ENCODE data around the gene ZBTB20.

The ZBTB20 gene

GRCh38 chr3:115062009-115062408, 85.1 kb downstream of the ZBTB20 start:
- DNase-seq: no peak
- no peaks in the 10 kb centered on the region for H4K20me1 ChIP-seq (ENCODE audit: insufficient read depth, low read length)
- H3K9me2 ChIP-seq (replicated peaks; ENCODE audit: insufficient read depth, low read length): no peaks in the 10 kb centered on the region
- no peak overlapping the region for H2AFZ ChIP-seq (ENCODE audit: low read length)
- H3K4me1 ChIP-seq (ENCODE audit: low read length): no peaks in the 10 kb centered on the region
- no peaks in the 10 kb centered on the region for H3K79me2 ChIP-seq (ENCODE audit: low read length)
- no peak overlapping the region for H3K27ac ChIP-seq (ENCODE audit: low read length)
- no peak overlapping the region for H3K4me2 ChIP-seq (ENCODE audit: low read depth, low read length)
- no peaks in the 10 kb centered on the region for H3K9me3 ChIP-seq (replicated peaks; ENCODE audit: insufficient read depth, low read length)
- no peaks in the 10 kb centered on the region for H3K36me3 ChIP-seq (replicated peaks; ENCODE audit: insufficient read depth, low read length)
- no peak for TF ChIP-seq EZH2phosphoT487 (IDR thresholded peaks at IDR 0.05; ENCODE audit: low read length)
- TF ChIP-seq EZH2 (optimal IDR thresholded peaks at IDR 0.05; ENCODE audit: low read depth, low read length): no peak
- TF ChIP-seq, protein P1, sequence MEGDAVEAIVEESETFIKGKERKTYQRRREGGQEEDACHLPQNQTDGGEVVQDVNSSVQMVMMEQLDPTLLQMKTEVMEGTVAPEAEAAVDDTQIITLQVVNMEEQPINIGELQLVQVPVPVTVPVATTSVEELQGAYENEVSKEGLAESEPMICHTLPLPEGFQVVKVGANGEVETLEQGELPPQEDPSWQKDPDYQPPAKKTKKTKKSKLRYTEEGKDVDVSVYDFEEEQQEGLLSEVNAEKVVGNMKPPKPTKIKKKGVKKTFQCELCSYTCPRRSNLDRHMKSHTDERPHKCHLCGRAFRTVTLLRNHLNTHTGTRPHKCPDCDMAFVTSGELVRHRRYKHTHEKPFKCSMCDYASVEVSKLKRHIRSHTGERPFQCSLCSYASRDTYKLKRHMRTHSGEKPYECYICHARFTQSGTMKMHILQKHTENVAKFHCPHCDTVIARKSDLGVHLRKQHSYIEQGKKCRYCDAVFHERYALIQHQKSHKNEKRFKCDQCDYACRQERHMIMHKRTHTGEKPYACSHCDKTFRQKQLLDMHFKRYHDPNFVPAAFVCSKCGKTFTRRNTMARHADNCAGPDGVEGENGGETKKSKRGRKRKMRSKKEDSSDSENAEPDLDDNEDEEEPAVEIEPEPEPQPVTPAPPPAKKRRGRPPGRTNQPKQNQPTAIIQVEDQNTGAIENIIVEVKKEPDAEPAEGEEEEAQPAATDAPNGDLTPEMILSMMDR (IDR thresholded peaks at IDR 0.05; ENCODE audit: low read length): no peak
- H3K9ac ChIP-seq (ENCODE audit: low read length): no peak overlapping the region
- no peak overlapping the region for H3K4me3 ChIP-seq (ENCODE audit: low read length)
- H3K27me3 ChIP-seq (replicated peaks; ENCODE audit: insufficient read depth, low read length): no peaks in the 10 kb centered on the region
- no peaks in the 10 kb centered on the region for H3F3A ChIP-seq (ENCODE audit: insufficient read depth, low read length)

DNA sequence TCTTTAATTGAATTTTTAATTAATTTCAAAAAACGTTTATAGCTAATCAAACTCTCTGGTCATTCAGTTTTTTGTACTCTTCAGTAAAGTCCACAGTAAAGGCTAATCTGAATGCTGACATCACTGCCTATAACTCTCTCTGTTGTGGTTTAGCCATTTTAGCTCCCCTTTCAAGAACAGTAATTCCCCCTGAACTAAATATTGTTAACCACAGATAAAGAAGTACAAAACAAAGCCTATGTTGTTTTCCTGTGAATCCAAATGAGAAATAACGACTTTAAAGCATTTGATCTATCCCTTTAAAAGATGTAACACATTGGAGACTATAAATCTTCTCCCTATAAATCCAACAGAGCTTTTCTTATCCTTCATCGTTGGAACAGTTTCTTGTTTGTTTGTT, 94.2 kb downstream of the ZBTB20 start:
- no peaks in the 10 kb centered on the region for H3K9me2 ChIP-seq (replicated peaks; ENCODE audit: insufficient read depth, low read length)
- no peaks in the 10 kb centered on the region for H3K36me3 ChIP-seq (replicated peaks; ENCODE audit: insufficient read depth, low read length)
- H3K4me3 ChIP-seq (ENCODE audit: low read length): no peak overlapping the region
- H3K27me3 ChIP-seq (replicated peaks; ENCODE audit: insufficient read depth, low read length): no peaks in the 10 kb centered on the region
- DNase-seq: no peak
- TF ChIP-seq EZH2phosphoT487 (IDR thresholded peaks at IDR 0.05; ENCODE audit: low read length) (no peak), EZH2 (optimal IDR thresholded peaks at IDR 0.05; ENCODE audit: low read depth, low read length) (no peak)
- TF ChIP-seq, protein P1 (IDR thresholded peaks at IDR 0.05; ENCODE audit: low read length): no peak
- H3F3A ChIP-seq (ENCODE audit: insufficient read depth, low read length): no peaks in the 10 kb centered on the region
- H4K20me1 ChIP-seq (ENCODE audit: insufficient read depth, low read length): no peaks in the 10 kb centered on the region
- no peaks in the 10 kb centered on the region for H3K79me2 ChIP-seq (ENCODE audit: low read length)
- H3K9me3 ChIP-seq (replicated peaks; ENCODE audit: insufficient read depth, low read length): no peaks in the 10 kb centered on the region
- H3K9ac ChIP-seq (ENCODE audit: low read length): no peak overlapping the region
- no peak overlapping the region for H3K4me2 ChIP-seq (ENCODE audit: low read depth, low read length)
- H3K27ac ChIP-seq (ENCODE audit: low read length): no peak overlapping the region
- H3K4me1 ChIP-seq (ENCODE audit: low read length): no peaks in the 10 kb centered on the region
- no peak overlapping the region for H2AFZ ChIP-seq (ENCODE audit: low read length)

- Histone ChIP-seq H3K9ac (ENCODE audit: low read length) (no peak overlapping the region), H2AFZ (ENCODE audit: low read length) (no peak overlapping the region), H3K4me2 (ENCODE audit: low read depth, low read length) (no peak overlapping the region), H3K9me3 (replicated peaks; ENCODE audit: insufficient read depth, low read length) (no peaks in the 10 kb centered on the region), H3K4me1 (ENCODE audit: low read length) (no peaks in the 10 kb centered on the region), H3F3A (ENCODE audit: insufficient read depth, low read length) (no peaks in the 10 kb centered on the region), H4K20me1 (ENCODE audit: insufficient read depth, low read length) (no peaks in the 10 kb centered on the region), H3K36me3 (replicated peaks; ENCODE audit: insufficient read depth, low read length) (no peaks in the 10 kb centered on the region), H3K4me3 (ENCODE audit: low read length) (no peak overlapping the region), H3K27ac (ENCODE audit: low read length) (no peak overlapping the region), H3K79me2 (ENCODE audit: low read length) (no peaks in the 10 kb centered on the region), H3K9me2 (replicated peaks; ENCODE audit: insufficient read depth, low read length) (no peaks in the 10 kb centered on the region), H3K27me3 (replicated peaks; ENCODE audit: insufficient read depth, low read length) (no peaks in the 10 kb centered on the region)
- TF ChIP-seq EZH2phosphoT487 (IDR thresholded peaks at IDR 0.05; ENCODE audit: low read length) (no peak), EZH2 (optimal IDR thresholded peaks at IDR 0.05; ENCODE audit: low read depth, low read length) (no peak)
- TF ChIP-seq, protein P1 (IDR thresholded peaks at IDR 0.05; ENCODE audit: low read length): no peak
- DNase-seq: no peak
These were observed 104.7 kb downstream of the ZBTB20 start for GRCh38 chr3:115042351-115042750.

All from MM.1S (cell line).